Measurements from ENCODE around the gene MKX. TPM values are rescaled to one million over a fixed set of nuclear protein-coding genes. Genes with fewer than 3 reads are reported as not detected.
A peak's percentile ranks its signal among the peaks of the same experiment; 100 is the strongest.

The MKX gene
- total RNA-seq, 1 experiment from 2014 or later, result not detected

GRCh38 chr10:27742195-27743011, 3.2 kb downstream of the MKX start:
- POLR2A ChIA-PET, result no interaction called here
- H3K27ac ChIP-seq (ENCODE audit: low read length), result no peak overlapping the region
- ATAC-seq (peak; percentile 72), DNase-seq (ENCODE audit: low read depth, low spot score) (no peak)
- in situ Hi-C loops (cut with HindIII; ENCODE audit: low pct_unique_long_range_greater_than_20kb, low sequenced_read_pairs) (no loop called here), intact Hi-C loops (cut with micrococcal nuclease; ENCODE audit: unreplicated experiment) (no loop called here)
- peaks cover 10% of the 10 kb centered on the region; the same call in 1 of the 2 replicates for H3K27me3 ChIP-seq (ENCODE audit: control insufficient read depth, insufficient read depth, low read length)
- H3K4me1 ChIP-seq (ENCODE audit: control insufficient read depth, insufficient read depth, low read length), result no peaks in the 10 kb centered on the region; the same call in 1 of the 2 replicates
- H3K9me3 ChIP-seq (ENCODE audit: control insufficient read depth, insufficient read depth, low read depth, low read length), result no peaks in the 10 kb centered on the region
- H3K36me3 ChIP-seq (ENCODE audit: control insufficient read depth, insufficient read depth, low read length), result no peaks in the 10 kb centered on the region
- CTCF ChIA-PET, result no interaction called here
- no TSS peak for BruUV-seq (replicated peaks)
- TF ChIP-seq, protein P1, sequence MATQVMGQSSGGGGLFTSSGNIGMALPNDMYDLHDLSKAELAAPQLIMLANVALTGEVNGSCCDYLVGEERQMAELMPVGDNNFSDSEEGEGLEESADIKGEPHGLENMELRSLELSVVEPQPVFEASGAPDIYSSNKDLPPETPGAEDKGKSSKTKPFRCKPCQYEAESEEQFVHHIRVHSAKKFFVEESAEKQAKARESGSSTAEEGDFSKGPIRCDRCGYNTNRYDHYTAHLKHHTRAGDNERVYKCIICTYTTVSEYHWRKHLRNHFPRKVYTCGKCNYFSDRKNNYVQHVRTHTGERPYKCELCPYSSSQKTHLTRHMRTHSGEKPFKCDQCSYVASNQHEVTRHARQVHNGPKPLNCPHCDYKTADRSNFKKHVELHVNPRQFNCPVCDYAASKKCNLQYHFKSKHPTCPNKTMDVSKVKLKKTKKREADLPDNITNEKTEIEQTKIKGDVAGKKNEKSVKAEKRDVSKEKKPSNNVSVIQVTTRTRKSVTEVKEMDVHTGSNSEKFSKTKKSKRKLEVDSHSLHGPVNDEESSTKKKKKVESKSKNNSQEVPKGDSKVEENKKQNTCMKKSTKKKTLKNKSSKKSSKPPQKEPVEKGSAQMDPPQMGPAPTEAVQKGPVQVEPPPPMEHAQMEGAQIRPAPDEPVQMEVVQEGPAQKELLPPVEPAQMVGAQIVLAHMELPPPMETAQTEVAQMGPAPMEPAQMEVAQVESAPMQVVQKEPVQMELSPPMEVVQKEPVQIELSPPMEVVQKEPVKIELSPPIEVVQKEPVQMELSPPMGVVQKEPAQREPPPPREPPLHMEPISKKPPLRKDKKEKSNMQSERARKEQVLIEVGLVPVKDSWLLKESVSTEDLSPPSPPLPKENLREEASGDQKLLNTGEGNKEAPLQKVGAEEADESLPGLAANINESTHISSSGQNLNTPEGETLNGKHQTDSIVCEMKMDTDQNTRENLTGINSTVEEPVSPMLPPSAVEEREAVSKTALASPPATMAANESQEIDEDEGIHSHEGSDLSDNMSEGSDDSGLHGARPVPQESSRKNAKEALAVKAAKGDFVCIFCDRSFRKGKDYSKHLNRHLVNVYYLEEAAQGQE (IDR thresholded peaks at IDR 0.05; ENCODE audit: insufficient read depth in 1 of 2, low read depth in 2 of 2, low read length in 1 of 2), result no peak
- TF ChIP-seq POLR2AphosphoS5 (IDR thresholded peaks at IDR 0.05; ENCODE audit: low read depth, low read length), result no peak
- TF ChIP-seq CTCF (IDR thresholded peaks at IDR 0.05), result peak; percentile 84
- no peak for TF ChIP-seq SIN3A (IDR thresholded peaks at IDR 0.05; ENCODE audit: borderline replicate concordance, insufficient read depth, low read depth, low read length)
- TF ChIP-seq TCF7L2 (IDR thresholded peaks at IDR 0.05; ENCODE audit: low read depth, low read length), result peak; percentile 50; the same call in 1 of the 2 replicates
- peak overlapping the region; percentile 38 to 59 for H3K4me3 ChIP-seq (ENCODE audit: low read depth in 2 of 2, low read length in 2 of 2)

DNA sequence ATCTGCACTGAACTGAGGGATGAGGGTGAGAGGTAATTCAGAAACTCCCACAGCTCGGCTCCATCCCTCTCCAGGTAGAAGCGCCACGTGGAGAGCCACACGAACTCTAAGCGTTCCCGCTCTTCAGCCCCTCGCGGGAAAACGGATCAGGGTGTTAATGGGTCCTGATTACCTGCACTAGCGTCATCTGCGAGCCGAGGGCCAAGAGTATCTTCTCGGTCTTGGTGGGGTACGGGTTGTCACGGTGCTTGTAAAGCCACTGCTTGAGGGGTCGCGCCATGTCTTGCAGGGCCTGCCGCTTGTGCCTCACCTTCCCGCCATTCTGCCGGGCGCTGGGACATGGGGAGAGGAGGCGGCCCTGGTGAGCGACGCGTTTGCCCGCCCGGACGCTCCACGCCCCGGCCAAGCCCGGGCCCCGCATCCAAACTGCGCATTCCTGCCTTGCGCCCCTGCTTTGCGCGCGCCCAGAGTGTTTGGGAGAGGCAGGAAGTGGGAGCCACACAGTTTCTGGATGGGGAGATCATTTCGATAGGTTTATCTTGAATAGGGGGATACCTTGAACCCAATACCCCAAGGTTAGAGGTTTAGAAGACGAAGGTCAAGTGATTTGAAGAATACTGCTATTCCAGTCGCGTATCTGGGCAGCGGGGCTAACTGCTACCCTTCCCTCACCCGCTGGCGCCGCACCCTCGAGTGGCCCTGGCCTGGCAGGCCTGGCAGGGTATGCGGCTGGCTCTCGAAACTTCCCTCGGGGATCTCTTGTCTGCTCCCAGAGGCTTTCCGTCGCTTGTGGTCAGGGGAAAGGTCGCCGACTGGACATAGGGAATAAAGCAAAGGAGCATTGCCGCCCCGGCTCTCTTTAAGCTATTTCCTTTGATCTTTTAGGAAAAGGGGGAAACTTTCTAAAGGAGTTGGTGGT, 4.2 kb downstream of the MKX start:
- Histone ChIP-seq H3K9me3 (ENCODE audit: control insufficient read depth, insufficient read depth, low read depth, low read length) (no peaks in the 10 kb centered on the region), H3K27me3 (ENCODE audit: control insufficient read depth, insufficient read depth, low read length) (peaks cover 3% of the 10 kb centered on the region; the same call in 1 of the 2 replicates), H3K4me1 (ENCODE audit: control insufficient read depth, insufficient read depth, low read length) (no peaks in the 10 kb centered on the region; the same call in 1 of the 2 replicates), H3K4me3 (ENCODE audit: low read depth in 2 of 2, low read length in 2 of 2) (peak overlapping the region in 1 of 2 experiments; percentile 59; a peak in 3 of 4 replicates), H3K27ac (ENCODE audit: low read length) (no peak overlapping the region), H3K36me3 (ENCODE audit: control insufficient read depth, insufficient read depth, low read length) (no peaks in the 10 kb centered on the region)
- no TSS peak for BruUV-seq (replicated peaks)
- CTCF ChIA-PET, result no interaction called here
- intact Hi-C loops (cut with micrococcal nuclease; ENCODE audit: unreplicated experiment) (no loop called here), in situ Hi-C loops (cut with HindIII; ENCODE audit: low pct_unique_long_range_greater_than_20kb, low sequenced_read_pairs) (no loop called here)
- ATAC-seq (no peak), DNase-seq (ENCODE audit: low read depth, low spot score) (no peak)
- TF ChIP-seq SIN3A (IDR thresholded peaks at IDR 0.05; ENCODE audit: borderline replicate concordance, insufficient read depth, low read depth, low read length) (no peak), TCF7L2 (IDR thresholded peaks at IDR 0.05; ENCODE audit: low read depth, low read length) (0 out of 2 replicates have a peak, but pooled peaks have one; percentile 50)
- POLR2A ChIA-PET, result no interaction called here

Measured in Panc1 (cell line).